ENCODE results near the gene GPR35. TPM values are rescaled to one million over a fixed set of nuclear protein-coding genes. Genes with fewer than 3 reads are reported as not detected.

The GPR35 gene
- total and polyA plus RNA-seq, 2 of the 13 experiments (the other 11 are each of a cell fraction or from before 2014, with no cell fraction given), result 27.1 to 44.2 TPM

- TF ChIP-seq ZBTB14 (CRISPR knock-in tag; IDR thresholded peaks at IDR 0.05) (no peak), ZNF629 (CRISPR knock-in tag; conservative IDR thresholded peaks at IDR 0.05) (no peak), RBFOX2 (IDR thresholded peaks at IDR 0.05; ENCODE audit: low read depth, low read length) (peak; percentile 63), ZNF619 (CRISPR knock-in tag; IDR thresholded peaks at IDR 0.05) (no peak), TCF7 (IDR thresholded peaks at IDR 0.05; ENCODE audit: low read depth) (no peak), ZNF703 (CRISPR knock-in tag; IDR thresholded peaks at IDR 0.05; ENCODE audit: borderline replicate concordance) (no peak), PITX1 (CRISPR knock-in tag; IDR thresholded peaks at IDR 0.05) (0 out of 2 replicates have a peak, but pooled peaks have one; percentile 21), ZBTB33 (CRISPR knock-in tag; IDR thresholded peaks at IDR 0.05) (0 out of 2 replicates have a peak, but pooled peaks have one; percentile 24), ZNF792 (CRISPR knock-in tag; IDR thresholded peaks at IDR 0.05) (no peak), ZNF510 (CRISPR knock-in tag; IDR thresholded peaks at IDR 0.05; ENCODE audit: low read depth) (no peak), ZFP90 (CRISPR knock-in tag; IDR thresholded peaks at IDR 0.05; ENCODE audit: borderline replicate concordance) (no peak), SOX13 (IDR thresholded peaks at IDR 0.05) (no peak), SOX13 (CRISPR knock-in tag; conservative IDR thresholded peaks at IDR 0.05 in 1 of 2, IDR thresholded peaks at IDR 0.05 in 1 of 2) (no peak)
These were observed 47.8 kb upstream of the GPR35 start (continued) for GRCh38 chr2:240577281-240578109.
